HepG2 (cell line): ENCODE data around the gene RAB3B. TPM values are rescaled to one million over a fixed set of nuclear protein-coding genes. Genes with fewer than 3 reads are reported as not detected.

Experiments
- AKNA ChIP-seq: sonication (generic); formaldehyde crosslinking; IDR thresholded peaks from 2 replicates; pipeline ENCODE4 v1.4.0; 2020; ENCODE audit warnings: missing genetic modification reagents, borderline replicate concordance
- DNMT1 ChIP-seq: sonication (generic); formaldehyde crosslinking; IDR thresholded peaks from 2 replicates; pipeline ENCODE4 v1.5.1; 2020; ENCODE audit warnings: mild to moderate bottlenecking, missing genetic modification reagents
- KAT8 ChIP-seq: IDR thresholded peaks from 2 replicates; pipeline ENCODE4 v1.6.1; 2016; ENCODE audit warnings: missing genetic modification reagents, missing compliant biosample characterization
- TFDP1 ChIP-seq: IDR thresholded peaks from 2 replicates; pipeline ENCODE4 v1.6.1; 2016; ENCODE audit warnings: missing compliant biosample characterization, missing genetic modification reagents, borderline replicate concordance
- USF2 ChIP-seq, 2 experiments: sonication (generic) in 1 of 2; formaldehyde crosslinking in 1 of 2; IDR thresholded peaks; 2 replicates each; pipeline versions ENCODE4 v1.5.1 to v1.6.1; 2011 to 2020; ENCODE audit warnings: borderline replicate concordance in 1 of 2, low read depth in 1 of 2, low read length in 1 of 2, mild to moderate bottlenecking in 1 of 2, missing genetic modification reagents in 1 of 2, moderate library complexity in 1 of 2
- ZBTB39 ChIP-seq: sonication (generic); formaldehyde crosslinking; IDR thresholded peaks from 2 replicates; pipeline ENCODE4 v1.5.0; 2020; ENCODE audit warnings: missing genetic modification reagents
- ZFP90 ChIP-seq: sonication (generic); formaldehyde crosslinking; IDR thresholded peaks from 2 replicates; pipeline ENCODE4 v1.8.0; 2022; ENCODE audit warnings: missing genetic modification reagents, mild to moderate bottlenecking, inconsistent platforms, borderline replicate concordance
- ZNF230 ChIP-seq: sonication (generic); formaldehyde crosslinking; IDR thresholded peaks from 2 replicates; pipeline ENCODE4 v1.4.0; 2020; ENCODE audit warnings: mild to moderate bottlenecking, missing genetic modification reagents
- ZNF564 ChIP-seq: sonication (generic); formaldehyde crosslinking; IDR thresholded peaks from 2 replicates; pipeline ENCODE4 v1.8.1; 2023; ENCODE audit warnings: mild to moderate bottlenecking, missing genetic modification reagents
- ZNF574 ChIP-seq: sonication (generic); formaldehyde crosslinking; IDR thresholded peaks from 2 replicates; pipeline ENCODE4 v1.4.0; 2020; ENCODE audit warnings: missing genetic modification reagents
- ZNF605 ChIP-seq: sonication (generic); formaldehyde crosslinking; IDR thresholded peaks from 2 replicates; pipeline ENCODE4 v1.8.0; 2022; ENCODE audit warnings: mild to moderate bottlenecking, missing genetic modification reagents
- polyA plus RNA-seq, 8 experiments: library from polyadenylated mRNA; depleted of rRNA in 3 of 8; stranded (reverse) in 7 of 8; unstranded in 1 of 8; fragments of >200 nt; fragmentation: Illumina TruSeq in 4 of 8; extraction: Trizol in 4 of 8; gene quantifications; 2 replicates each; pipeline versions ENCODE4 v1.2.1 to v1.2.3, GENCODE V29; 2011 to 2016; ENCODE audit warnings: low read depth in 4 of 8, missing spikeins in 1 of 8, mixed read lengths in 1 of 8; ENCODE audit not compliant: insufficient read depth in 1 of 8
- total RNA-seq, 5 experiments: library from RNA; depleted of rRNA; stranded (reverse); fragments of >200 nt; fragmentation: Illumina TruSeq; extraction: Trizol; gene quantifications; 2 replicates each; pipeline ENCODE4 v1.2.3, GENCODE V29; 2016; ENCODE audit warnings: low read depth in 1 of 5

RAB3B gene
- total and polyA plus RNA-seq, 2 of the 13 experiments (the other 11 are each of a cell fraction or from before 2014, with no cell fraction given): 1.0 to 1.2 TPM

GRCh38 chr1:52033190-52034049, 42.9 kb upstream of the RAB3B start, which contains the start of gene KTI12 (continued):
- TF ChIP-seq AKNA (CRISPR knock-in tag) (0 out of 2 replicates have a peak, but pooled peaks have one; percentile 77), USF2 (IDR thresholded peaks at IDR 0.05; ENCODE audit: low read depth, low read length) (no peak), USF2 (CRISPR knock-in tag; IDR thresholded peaks at IDR 0.05; ENCODE audit: borderline replicate concordance) (peak; percentile 26; the same call in 1 of the 2 replicates), KAT8 (CRISPR knock-in tag) (peak; percentile 96), ZBTB39 (CRISPR knock-in tag) (no peak), ZFP90 (CRISPR knock-in tag) (peak; percentile 68; the same call in 1 of the 2 replicates), TFDP1 (CRISPR knock-in tag) (no peak; the same call in 1 of the 2 replicates), DNMT1 (no peak), ZNF230 (CRISPR knock-in tag) (peak; percentile 71; the same call in 1 of the 2 replicates), ZNF605 (no peak; the same call in 1 of the 2 replicates), ZNF564 (no peak; the same call in 1 of the 2 replicates), ZNF574 (CRISPR knock-in tag) (peak; percentile 83)
